Midbrain (tissue), 1 donor: ENCODE results near the gene PCYOX1L.

Experiments used
- DNase-seq: peaks from one replicate; lab custom pipeline; 2025; lab: John Stamatoyannopoulos, UW

The PCYOX1L gene, protein sequence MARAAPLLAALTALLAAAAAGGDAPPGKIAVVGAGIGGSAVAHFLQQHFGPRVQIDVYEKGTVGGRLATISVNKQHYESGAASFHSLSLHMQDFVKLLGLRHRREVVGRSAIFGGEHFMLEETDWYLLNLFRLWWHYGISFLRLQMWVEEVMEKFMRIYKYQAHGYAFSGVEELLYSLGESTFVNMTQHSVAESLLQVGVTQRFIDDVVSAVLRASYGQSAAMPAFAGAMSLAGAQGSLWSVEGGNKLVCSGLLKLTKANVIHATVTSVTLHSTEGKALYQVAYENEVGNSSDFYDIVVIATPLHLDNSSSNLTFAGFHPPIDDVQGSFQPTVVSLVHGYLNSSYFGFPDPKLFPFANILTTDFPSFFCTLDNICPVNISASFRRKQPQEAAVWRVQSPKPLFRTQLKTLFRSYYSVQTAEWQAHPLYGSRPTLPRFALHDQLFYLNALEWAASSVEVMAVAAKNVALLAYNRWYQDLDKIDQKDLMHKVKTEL

DNA sequence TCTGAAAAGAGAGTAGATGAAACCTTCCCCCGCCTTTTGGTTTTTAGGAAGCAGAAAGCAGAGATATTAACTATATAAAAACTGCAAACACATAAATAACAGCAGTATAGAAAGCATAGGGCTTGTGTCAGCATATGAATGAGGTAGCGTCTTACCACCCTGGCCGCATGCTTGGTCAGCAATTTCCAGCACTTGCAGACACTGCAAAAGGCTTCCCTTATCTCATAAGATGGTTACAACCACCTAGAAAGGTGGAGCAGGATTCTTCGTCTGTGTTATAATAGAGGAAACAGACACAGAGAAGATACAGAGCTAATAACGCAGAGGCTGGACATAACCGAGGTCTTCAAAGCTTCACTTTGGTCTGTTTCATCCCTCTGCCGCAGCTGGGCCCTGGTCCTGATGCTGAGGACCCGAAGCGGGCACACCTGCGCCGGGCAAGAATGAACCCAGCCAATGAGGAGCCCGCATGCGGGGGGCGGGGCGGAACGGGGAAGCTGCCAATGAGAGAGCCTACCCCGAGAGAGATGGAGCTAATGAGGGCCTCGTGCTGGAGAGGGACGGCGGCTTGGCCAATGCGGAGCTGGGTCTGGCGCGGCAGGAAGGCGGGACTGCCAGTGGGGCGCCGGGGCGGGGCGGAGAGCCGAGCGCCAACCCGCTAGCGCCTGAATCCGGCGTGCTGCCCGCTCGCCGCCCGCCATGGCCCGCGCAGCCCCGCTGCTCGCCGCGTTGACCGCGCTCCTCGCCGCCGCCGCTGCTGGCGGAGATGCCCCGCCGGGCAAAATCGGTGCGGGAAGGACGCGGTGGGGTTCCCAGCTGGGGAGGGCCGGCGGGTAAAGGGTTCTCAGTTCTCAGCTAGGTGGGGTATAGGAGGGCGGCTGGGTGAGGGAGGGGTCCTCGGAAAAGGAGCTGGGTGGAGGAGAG lies at the start of gene PCYOX1L:
TSS of gene PCYOX1L (plus strand) at position 677 of the 924 bp plus-strand sequence. CDS start at position 700, 23 bp downstream.
- peak; percentile 98 for DNase-seq

DNA sequence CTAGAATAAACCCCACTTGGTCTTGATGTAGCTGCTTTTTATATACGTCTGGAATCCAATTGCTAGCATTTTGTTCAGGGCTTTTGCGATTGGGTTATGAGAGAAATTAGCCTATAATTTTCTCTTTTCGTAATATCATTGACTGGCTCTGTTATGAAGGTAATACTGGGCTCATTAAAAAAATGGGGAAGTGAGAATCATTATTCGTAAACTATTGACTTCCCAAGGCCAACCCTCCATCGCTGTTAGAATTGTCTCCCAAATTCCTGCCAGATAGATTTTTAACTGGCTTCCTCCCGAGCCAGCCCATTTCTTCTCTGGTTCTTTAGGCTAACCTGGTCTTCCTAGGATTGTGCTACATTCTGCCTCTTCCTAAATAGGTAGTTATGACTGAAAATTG lies 48.5 kb upstream of the PCYOX1L start:
- DNase-seq, result no peak

DNA sequence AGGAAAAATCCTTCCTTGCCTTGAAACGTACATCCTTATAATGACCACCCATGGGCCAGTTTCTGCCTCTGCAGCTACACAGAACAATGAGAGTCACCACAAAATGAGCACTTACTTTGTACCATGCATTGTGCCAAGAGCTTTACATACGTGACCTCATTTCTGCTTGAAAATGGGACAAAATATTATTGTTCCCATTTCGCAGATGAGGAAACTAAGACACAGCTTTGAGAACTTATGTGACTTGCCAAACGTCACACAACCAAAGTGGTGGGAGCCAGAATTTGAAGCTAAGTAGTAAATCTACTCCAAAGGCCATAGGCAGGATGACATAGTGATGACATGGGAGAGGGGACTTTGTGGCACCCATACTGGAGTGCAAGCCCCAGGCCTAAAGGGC lies 47.4 kb upstream of the PCYOX1L start:
- no peak for DNase-seq

DNA sequence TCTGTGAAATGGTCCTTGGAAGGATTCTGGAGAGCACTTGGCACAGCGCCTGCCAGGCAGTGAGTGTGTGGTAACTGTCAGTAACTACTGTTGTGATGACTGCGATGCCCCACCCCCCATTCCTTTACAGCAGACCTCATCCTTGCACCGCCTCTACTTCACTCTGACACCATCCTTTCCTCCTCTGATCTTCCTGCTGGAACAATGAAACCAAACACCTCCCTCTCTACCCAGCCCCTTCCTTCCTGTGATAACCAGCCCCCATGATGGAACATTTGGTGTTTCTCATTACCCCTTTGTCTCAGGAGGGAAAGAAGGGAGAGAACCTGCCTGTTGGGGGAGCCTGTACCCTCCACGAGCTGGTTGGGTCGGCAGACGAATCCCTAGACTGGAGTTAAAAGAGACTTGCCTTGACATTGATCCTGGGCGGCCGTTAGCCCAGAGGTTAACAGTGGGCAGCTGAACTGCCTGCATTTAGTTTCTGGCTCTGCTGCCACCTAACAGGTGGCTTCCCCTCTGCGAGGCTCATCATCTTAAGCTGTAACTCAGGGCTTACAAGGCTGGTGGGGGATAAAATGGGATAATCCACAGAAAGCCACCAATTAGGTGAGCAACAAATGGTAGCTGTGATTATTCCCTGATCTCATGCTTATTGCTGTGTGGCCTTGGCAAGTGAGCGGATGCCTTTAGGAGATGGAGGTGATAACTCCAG lies 46.7 kb upstream of the PCYOX1L start:
- no peak for DNase-seq

DNA sequence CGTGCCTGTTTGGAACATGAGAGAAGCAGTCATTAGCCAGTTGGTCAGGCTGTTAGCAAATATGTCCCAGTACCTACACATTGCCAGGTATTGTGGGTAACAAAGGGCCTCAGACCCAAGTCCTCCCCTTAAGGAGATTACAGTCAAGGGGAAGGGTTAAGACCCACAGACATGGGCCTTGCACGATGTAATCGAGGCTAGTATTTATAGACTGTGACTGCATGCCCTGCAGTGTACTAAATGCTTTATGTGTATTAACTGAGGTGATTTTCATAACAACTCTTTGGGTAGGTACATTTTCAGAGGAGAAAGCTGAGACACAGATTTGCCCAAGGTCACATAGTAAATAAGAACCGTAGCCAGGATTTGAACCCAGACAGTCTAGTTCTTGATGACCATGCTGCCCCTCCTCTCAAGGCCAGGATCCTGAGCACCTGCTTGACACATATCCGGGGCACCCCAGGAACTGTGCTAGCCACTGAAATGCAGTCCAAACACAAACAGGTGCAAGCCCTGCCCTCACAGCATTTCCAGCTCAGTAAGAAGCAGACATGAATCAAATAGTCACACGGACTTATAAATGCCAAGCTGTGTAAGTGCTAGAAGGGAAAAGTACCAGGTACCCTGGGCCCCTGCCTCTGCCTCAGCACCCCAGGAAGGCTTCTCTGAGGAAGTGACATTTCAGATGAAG lies 44.5 kb upstream of the PCYOX1L start:
- no peak for DNase-seq

DNA sequence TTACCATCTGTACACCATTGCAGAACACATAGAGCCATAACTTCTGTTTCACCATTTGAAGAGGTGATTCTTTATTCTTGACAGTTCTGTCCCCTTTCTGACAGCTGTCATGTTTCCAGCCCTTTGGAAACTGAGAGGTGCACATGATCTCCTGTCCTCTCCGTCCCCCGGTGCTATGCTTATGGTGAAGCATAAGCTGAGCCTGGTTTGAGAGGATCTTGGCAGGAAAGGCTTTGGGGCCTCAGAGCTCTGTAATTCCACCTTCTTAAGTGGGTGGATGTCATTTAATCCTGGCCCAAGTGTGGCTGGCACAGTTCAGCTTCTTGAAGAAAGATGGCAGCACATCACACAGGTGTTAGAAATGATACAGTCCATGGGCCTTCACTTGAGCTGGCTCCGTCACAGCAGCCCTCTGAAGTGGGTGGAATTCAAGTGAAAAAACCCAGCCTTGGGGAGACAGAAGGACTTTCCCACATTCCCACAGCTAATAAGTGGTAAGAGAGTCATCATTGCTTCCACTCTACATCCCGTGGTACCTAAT lies 43.2 kb upstream of the PCYOX1L start:
- no peak for DNase-seq

DNA sequence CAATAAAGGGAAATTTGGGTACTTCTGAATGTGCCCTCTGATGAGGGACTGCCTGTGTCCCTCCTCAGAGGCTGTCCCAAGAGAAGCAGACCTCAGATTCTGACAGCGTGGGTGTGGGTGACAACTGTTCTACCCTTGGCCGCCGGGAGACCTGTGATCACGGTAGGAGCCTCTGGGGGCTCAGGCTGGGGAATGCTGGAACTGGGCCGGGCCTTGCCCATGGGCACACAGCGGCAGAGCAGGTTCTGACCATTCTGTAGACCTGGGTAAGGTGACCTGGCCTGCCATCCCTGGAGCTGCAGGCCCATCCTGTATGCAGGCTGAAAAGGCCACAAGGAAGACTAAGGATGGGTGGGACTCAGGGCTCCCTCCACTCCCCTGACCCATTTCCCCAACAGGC lies 42.1 kb upstream of the PCYOX1L start:
- DNase-seq, result no peak

DNA sequence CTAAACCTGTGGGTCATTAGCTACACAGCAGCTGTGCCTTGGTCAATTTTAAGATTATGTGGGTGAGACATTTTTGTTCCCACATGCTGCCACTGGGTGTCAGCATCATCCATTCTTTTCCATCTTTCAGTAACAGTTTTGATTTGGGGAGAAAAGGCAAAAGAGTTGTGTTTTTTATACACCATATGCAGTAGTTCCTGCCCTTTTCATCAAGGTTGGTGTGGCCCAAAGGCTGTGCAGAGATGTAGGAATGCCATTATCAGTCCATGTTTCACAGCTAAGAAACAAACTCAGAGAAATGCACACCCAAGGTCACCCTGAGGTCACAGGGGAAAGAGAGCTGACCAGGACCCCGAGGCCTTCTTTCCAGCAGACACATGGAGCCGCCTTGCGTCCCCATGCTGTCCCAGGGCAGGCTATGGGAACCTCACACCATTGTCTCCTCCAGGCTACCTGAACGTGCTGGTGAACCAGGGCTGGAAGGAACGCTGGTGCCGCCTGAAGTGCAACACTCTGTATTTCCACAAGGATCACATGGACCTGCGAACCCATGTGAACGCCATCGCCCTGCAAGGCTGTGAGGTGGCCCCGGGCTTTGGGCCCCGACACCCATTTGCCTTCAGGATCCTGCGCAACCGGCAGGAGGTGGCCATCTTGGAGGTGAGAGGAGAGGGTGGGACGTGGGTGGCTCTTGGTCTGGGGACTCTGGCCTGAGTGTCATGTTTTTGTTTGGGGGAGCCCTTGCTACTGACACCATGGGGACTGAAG lies 40.4 kb upstream of the PCYOX1L start:
- peak; percentile 53 for DNase-seq

DNA sequence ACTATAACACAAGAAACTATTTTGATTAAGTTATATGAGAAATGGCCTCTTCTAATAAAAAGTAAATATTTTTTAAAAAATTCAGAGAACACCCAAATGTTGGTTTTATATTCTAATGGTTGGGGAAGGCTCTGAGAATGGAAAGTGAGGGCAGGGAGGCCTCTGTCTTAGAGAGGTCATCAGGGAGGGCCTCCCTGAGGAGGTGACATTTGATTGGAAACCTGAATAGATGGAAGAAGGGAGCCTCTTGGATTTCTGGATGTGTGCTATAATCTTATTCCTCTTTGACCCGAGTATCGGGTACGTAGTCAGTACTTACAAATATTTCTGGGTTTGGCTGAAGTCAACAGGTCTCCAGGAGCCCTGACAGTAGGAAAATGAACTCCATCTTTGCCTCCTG lies 38.7 kb upstream of the PCYOX1L start:
- DNase-seq, result no peak

DNA sequence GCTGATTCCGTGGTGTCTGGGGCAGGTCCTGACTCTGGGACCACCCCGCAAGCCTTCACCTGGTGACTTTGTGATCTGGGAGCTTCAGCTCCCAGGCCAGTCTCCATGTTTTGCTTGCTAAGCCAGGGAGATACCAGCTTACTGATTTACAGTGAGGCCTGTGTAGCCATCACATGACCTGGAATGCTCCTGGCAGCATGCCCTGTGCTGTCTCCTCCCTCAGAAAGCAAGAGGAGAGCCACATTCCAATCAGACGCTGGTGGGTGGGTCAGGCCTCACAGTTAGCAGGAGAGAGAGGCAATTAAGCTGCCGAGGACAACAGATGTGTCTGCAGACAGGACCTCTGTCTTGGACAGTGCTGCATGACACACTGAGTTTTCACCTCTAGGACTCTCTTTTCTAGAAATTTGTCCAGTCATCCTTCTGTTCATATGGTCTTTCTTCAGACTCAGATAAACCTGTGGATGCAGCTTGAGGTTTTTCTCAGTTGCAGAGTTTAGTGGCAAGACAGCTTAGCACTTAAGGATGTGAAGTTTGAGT lies 37.0 kb upstream of the PCYOX1L start:
- peak; percentile 31 for DNase-seq

DNA sequence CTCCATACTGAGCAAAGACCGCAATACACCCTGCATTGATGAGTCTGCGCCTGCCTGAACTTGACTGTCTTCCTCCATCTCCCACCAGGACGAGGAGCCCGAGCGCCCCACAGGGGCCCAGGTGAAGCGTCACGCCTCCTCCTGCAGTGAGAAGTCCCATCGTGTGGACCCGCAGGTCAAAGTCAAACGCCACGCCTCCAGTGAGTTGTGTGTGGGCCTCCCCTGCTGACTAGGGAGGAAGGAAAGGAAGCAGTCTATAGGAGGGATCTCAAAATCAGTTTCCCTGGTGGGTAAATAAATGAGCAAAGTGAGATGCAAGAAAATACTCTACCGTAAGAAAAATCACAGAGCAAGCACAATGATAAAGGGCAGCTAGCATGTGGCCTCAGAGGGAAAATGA lies 35.3 kb upstream of the PCYOX1L start:
- no peak for DNase-seq

DNA sequence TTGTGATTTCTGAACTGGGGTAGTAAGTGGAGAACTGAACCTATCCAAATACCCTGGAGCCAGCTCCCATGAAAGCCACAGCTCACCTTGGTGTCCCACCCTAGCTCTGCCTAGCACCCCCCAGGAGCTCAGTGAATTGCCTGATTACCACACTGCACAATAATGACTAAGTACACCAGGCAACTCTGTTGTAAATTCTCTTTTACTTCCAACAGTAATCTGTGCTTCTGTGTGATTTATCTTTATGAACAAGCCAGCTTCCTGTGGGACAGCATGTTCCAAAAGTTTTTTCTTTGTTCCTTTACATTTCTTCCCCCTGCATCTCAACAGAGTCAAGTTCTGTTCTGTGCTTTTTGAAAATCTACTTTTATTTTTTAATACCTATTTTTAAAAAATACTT lies 34.6 kb upstream of the PCYOX1L start:
- DNase-seq, result no peak

DNA sequence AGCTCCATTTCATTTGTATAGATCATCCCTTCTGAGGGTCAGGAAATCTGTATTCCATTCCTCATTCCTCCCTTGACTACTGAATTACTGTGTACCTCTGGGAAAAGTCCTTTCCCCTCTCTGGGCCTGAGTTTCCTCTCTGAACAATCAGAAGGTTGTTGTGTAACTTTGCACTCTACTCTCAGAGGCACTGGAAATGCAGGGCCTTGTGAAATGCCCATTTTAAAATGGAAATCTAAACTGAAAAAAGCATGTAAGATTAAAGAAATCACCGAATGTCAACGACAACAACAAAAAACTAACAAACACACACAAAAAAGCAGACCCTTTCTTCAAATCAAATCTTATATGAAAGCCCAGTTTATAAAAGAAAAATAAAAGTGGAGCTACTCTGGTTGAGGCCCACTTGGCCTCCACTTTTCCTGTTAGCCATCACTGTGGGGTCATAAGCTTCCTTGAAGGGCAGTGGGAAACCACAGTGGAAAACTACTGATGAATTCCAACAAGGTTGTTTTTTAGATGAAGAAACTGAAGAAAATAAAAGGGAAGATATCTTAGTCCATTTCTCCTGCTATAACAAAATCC lies 34.1 kb upstream of the PCYOX1L start:
- DNase-seq, result no peak

DNA sequence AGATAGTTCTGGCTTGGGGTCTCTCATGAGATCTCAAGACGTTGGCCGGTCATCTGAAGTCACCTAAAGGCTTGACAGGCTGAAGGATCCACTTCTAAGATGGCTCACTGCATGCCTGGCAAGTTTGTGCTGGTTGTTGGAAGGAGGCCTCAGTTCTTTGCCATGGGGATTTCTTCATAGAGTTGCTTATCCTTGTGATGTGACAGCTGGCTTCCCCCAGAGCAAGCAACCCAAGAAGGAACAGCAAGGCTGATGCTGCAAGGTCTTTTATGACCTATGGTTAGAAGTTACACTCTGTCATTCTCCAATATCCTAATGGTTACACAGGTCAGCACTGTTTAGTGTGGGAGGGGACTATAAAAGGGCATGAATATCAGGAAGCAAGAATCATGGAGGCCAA lies 33.2 kb upstream of the PCYOX1L start:
- no peak for DNase-seq

DNA sequence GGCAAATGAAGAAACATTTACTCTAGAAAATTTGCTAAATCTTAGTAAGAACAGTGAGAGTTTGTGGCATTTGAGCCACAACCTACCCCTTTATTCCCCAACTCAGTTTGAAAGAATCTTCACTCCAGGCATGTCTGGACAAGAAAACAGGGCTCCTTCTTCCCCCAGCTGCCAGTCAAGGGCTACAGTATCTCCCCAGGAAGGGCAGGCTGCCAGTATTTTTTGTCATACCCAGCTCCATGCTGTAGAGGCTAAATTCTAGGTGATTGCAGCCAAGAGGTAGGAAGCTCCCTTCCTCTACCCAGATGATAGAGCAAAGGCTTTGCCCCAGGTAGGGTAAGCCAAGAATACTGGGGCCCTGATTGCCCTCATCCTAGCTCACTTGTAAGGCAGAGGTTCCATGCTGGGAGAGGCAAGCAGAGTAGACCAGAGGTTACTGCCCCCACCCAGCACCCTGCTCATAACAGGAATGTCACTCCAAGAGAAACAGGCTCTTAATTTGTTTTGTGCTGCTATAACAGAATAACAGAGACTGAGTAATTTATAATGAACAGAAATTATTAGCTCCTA lies 32.6 kb upstream of the PCYOX1L start:
- DNase-seq, result no peak

DNA sequence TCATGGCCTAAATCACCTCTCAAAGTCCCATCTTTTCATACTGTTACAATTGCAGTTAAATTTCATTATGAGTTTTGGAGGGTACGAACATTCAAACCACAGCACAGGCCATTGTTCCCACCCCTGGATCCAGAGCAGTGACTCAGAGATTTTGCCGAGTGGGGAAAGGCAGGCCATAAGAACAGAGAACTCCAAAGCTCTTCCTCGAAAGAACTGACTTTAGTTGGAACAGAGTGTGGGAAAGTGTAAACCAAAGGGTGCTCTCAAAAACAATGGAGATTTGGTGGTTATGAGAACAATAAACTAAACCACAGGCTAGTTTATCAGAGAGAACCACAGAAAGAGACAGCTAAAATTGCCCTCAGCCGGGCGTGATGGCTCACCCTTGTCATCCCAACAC lies 32.0 kb upstream of the PCYOX1L start:
- no peak for DNase-seq

DNA sequence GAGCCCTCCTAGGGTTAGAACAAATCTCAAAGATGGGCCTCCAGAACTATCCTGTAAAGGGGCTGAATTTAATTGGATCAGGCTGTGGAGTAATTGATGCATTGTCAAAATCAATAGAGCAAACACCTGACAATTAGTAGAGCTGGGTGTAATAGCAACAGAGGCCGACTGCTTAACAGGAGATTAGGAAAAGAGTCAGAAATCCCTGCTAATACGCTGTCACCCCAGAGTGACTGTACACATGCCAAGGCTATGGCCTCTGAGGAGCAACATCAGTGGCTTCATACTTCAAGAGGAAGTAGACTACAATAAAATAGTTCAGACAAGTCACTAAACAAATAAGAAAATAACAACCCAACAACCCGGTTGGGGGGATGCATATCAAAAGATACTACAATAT lies 31.2 kb upstream of the PCYOX1L start:
- no peak for DNase-seq

DNA sequence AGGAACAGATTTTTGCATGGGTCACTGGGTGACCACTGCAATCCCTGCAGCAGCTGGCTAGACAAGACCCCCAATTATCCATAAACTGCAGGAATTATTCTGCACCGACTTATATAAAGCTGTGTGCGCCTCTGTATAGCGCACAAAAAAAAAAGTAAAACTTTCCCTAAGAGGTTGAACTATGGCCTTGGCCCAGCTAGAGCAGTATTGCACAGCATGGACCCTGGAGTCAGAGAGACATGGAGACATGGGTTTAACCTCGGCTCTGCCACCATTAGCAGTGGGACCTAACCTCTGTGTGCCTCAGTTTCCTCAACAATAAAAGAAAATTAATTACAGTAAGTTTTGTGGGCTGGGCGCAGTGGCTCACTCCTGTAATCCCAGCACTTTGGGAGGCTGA lies 29.7 kb upstream of the PCYOX1L start:
- no peak for DNase-seq

DNA sequence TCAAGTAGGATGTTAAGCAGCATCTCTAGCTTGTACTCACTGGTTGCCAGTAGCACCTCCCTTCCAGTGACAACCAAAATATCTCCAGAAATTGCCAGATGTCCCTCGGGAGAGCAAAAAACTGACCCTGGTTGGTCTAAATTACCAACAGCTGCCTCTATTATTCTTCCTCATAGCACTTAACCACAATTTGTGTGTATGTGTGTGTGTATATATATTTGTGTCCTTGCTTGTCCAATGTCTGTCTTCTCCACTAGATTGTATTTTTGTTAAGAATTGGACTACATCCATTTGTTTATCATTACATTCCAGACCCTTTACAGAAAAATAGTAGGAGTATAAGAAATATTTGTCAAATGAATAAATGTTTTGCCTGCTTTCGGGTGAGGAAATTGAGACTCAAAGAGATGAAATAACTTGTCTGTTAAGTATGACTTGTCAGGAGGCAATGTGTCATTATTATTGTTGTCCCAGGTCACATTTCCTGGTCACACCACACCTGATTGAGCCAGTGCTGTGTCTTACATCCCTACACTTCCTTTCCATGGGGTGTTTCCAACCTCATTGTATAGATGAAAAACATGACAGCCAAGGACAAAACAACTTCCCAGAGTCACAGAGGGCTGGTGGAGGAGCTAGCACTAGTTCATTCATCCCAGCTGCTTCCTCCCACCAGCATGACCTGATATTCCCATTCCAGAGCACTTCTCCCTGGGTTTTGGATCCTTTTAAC lies 24.0 kb upstream of the PCYOX1L start:
- DNase-seq, result no peak
